ENCODE results near the gene SERGEF.

DNA sequence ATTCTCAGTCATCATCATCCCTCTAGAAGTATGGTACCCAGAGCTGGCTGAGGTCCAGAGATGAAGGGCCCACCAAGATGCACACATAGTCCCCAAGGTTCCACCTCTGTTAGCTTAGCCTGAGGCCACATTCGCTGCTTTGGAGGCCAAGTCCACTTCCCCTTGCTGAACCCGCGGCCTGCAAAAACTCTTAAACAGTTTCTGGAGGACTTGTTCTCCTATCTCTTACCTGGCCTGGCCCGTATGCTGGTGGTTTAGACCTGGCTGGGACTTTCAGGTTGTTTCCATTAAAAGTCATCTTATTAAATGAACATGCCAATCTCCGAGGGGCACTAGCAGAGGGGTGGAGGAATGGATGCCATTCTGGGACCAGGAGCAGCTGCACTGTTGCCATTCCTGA lies 213.7 kb downstream of the SERGEF start:
- no peak for TF ChIP-seq SP1 (IDR thresholded peaks at IDR 0.05)
- TF ChIP-seq, protein P1, sequence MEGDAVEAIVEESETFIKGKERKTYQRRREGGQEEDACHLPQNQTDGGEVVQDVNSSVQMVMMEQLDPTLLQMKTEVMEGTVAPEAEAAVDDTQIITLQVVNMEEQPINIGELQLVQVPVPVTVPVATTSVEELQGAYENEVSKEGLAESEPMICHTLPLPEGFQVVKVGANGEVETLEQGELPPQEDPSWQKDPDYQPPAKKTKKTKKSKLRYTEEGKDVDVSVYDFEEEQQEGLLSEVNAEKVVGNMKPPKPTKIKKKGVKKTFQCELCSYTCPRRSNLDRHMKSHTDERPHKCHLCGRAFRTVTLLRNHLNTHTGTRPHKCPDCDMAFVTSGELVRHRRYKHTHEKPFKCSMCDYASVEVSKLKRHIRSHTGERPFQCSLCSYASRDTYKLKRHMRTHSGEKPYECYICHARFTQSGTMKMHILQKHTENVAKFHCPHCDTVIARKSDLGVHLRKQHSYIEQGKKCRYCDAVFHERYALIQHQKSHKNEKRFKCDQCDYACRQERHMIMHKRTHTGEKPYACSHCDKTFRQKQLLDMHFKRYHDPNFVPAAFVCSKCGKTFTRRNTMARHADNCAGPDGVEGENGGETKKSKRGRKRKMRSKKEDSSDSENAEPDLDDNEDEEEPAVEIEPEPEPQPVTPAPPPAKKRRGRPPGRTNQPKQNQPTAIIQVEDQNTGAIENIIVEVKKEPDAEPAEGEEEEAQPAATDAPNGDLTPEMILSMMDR (IDR thresholded peaks at IDR 0.05; ENCODE audit: low read depth, low read length, missing input control) = no peak
- TF ChIP-seq, protein P2, sequence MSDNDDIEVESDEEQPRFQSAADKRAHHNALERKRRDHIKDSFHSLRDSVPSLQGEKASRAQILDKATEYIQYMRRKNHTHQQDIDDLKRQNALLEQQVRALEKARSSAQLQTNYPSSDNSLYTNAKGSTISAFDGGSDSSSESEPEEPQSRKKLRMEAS (IDR thresholded peaks at IDR 0.05) = no peak
- TF ChIP-seq, protein P3, sequence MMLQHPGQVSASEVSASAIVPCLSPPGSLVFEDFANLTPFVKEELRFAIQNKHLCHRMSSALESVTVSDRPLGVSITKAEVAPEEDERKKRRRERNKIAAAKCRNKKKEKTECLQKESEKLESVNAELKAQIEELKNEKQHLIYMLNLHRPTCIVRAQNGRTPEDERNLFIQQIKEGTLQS (IDR thresholded peaks at IDR 0.05) = no peak
- TF ChIP-seq, protein P4, sequence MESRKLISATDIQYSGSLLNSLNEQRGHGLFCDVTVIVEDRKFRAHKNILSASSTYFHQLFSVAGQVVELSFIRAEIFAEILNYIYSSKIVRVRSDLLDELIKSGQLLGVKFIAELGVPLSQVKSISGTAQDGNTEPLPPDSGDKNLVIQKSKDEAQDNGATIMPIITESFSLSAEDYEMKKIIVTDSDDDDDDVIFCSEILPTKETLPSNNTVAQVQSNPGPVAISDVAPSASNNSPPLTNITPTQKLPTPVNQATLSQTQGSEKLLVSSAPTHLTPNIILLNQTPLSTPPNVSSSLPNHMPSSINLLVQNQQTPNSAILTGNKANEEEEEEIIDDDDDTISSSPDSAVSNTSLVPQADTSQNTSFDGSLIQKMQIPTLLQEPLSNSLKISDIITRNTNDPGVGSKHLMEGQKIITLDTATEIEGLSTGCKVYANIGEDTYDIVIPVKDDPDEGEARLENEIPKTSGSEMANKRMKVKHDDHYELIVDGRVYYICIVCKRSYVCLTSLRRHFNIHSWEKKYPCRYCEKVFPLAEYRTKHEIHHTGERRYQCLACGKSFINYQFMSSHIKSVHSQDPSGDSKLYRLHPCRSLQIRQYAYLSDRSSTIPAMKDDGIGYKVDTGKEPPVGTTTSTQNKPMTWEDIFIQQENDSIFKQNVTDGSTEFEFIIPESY (IDR thresholded peaks at IDR 0.05) = no peak
- TF ChIP-seq GABPA (IDR thresholded peaks at IDR 0.05 in 1 of 2, conservative IDR thresholded peaks at IDR 0.05 in 1 of 2) = no peak
- TF ChIP-seq, protein P5, sequence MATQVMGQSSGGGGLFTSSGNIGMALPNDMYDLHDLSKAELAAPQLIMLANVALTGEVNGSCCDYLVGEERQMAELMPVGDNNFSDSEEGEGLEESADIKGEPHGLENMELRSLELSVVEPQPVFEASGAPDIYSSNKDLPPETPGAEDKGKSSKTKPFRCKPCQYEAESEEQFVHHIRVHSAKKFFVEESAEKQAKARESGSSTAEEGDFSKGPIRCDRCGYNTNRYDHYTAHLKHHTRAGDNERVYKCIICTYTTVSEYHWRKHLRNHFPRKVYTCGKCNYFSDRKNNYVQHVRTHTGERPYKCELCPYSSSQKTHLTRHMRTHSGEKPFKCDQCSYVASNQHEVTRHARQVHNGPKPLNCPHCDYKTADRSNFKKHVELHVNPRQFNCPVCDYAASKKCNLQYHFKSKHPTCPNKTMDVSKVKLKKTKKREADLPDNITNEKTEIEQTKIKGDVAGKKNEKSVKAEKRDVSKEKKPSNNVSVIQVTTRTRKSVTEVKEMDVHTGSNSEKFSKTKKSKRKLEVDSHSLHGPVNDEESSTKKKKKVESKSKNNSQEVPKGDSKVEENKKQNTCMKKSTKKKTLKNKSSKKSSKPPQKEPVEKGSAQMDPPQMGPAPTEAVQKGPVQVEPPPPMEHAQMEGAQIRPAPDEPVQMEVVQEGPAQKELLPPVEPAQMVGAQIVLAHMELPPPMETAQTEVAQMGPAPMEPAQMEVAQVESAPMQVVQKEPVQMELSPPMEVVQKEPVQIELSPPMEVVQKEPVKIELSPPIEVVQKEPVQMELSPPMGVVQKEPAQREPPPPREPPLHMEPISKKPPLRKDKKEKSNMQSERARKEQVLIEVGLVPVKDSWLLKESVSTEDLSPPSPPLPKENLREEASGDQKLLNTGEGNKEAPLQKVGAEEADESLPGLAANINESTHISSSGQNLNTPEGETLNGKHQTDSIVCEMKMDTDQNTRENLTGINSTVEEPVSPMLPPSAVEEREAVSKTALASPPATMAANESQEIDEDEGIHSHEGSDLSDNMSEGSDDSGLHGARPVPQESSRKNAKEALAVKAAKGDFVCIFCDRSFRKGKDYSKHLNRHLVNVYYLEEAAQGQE (IDR thresholded peaks at IDR 0.05) = no peak
- TF ChIP-seq TAF1 (conservative IDR thresholded peaks at IDR 0.05) = no peak
- no peak for TF ChIP-seq FOXA2 (IDR thresholded peaks at IDR 0.05)
- no peak for TF ChIP-seq RAD21 (IDR thresholded peaks at IDR 0.05)
- no peak for TF ChIP-seq YY1 (IDR thresholded peaks at IDR 0.05)
- TF ChIP-seq RXRA (IDR thresholded peaks at IDR 0.05) = no peak
